DOHH2 (cell line): ENCODE results near the gene KBTBD12.

Experiments used
- H3F3A ChIP-seq: fragments of 200-600 bp; sonication (generic), shearing (Covaris generic); 2 replicates; pipeline ENCODE4 v1.6.0; 2016; ENCODE audit warnings: antibody characterized with exemption, mild to moderate bottlenecking; ENCODE audit not compliant: control insufficient read depth, insufficient read depth
- H3K27ac ChIP-seq: fragments of 200-600 bp; sonication (generic); 2 replicates; pipeline ENCODE4 v1.5.1; 2014; ENCODE audit warnings: low read depth, mild to moderate bottlenecking, low read length, moderate library complexity
- H3K27me3 ChIP-seq: fragments of 200-600 bp; sonication (generic); 2 replicates; pipeline ENCODE4 v1.6.1; 2014; ENCODE audit warnings: mild to moderate bottlenecking, low read length, mixed read lengths; ENCODE audit not compliant: control insufficient read depth
- H3K36me3 ChIP-seq: fragments of 200-600 bp; sonication (generic); 2 replicates; pipeline ENCODE4 v1.6.1; 2014; ENCODE audit warnings: mild to moderate bottlenecking, low read length, moderate library complexity, mixed read lengths; ENCODE audit not compliant: control insufficient read depth
- H3K4me1 ChIP-seq: fragments of 200-600 bp; sonication (generic); 2 replicates; pipeline ENCODE4 v1.6.1; 2014; ENCODE audit warnings: mild to moderate bottlenecking, low read length, mixed read lengths; ENCODE audit not compliant: control insufficient read depth
- H3K4me2 ChIP-seq: fragments of 200-600 bp; sonication (generic); 2 replicates; pipeline ENCODE4 v1.6.0; 2014; ENCODE audit warnings: mild to moderate bottlenecking, low read length, moderate library complexity
- H3K4me3 ChIP-seq: fragments of 200-600 bp; sonication (generic); 2 replicates; pipeline ENCODE4 v1.5.1; 2014; ENCODE audit warnings: mild to moderate bottlenecking, low read length, mixed read lengths
- H3K79me2 ChIP-seq: fragments of 200-600 bp; sonication (generic); 2 replicates; pipeline ENCODE4 v1.6.1; 2014; ENCODE audit warnings: mild to moderate bottlenecking, low read length, mixed read lengths; ENCODE audit not compliant: control insufficient read depth
- H3K9me2 ChIP-seq: fragments of 200-600 bp; sonication (generic); replicated peaks from 2 replicates; pipeline ENCODE4 v1.6.1; 2014; ENCODE audit warnings: mild to moderate bottlenecking, low read length, mixed read lengths; ENCODE audit not compliant: control insufficient read depth
- H3K9me3 ChIP-seq: fragments of 200-600 bp; sonication (generic); 2 replicates; pipeline ENCODE4 v1.6.1; 2014; ENCODE audit warnings: antibody characterized with exemption, low read length, mixed read lengths; ENCODE audit not compliant: control insufficient read depth, insufficient read depth
- H4K20me1 ChIP-seq: fragments of 200-600 bp; sonication (generic); 2 replicates; pipeline ENCODE4 v1.6.0; 2014; ENCODE audit warnings: low read depth, mild to moderate bottlenecking, antibody characterized with exemption, low read length, moderate library complexity; ENCODE audit not compliant: control insufficient read depth, insufficient read depth
- CTCF ChIP-seq: fragments of 200-600 bp; sonication (generic); IDR thresholded peaks from one replicate; pipeline ENCODE4 v1.5.1; 2014; ENCODE audit warnings: antibody characterized with exemption, mild to moderate bottlenecking, low read depth, low read length; ENCODE audit not compliant: poor library complexity, severe bottlenecking
- EZH2phosphoT487 ChIP-seq: fragments of 200-600 bp; sonication (generic); IDR thresholded peaks from 2 replicates; pipeline ENCODE4 v1.6.1; 2017; ENCODE audit warnings: borderline replicate concordance, mild to moderate bottlenecking, antibody characterized with exemption, low read length, moderate library complexity, mixed read lengths

The KBTBD12 gene

GRCh38 chr3:127920738-127921137 lies 5.7 kb downstream of the KBTBD12 start:
- H4K20me1 ChIP-seq = no peaks in the 10 kb centered on the region
- H3K27me3 ChIP-seq = peaks cover 31% of the 10 kb centered on the region
- H3K9me2 ChIP-seq = no peaks in the 10 kb centered on the region
- H3K4me1 ChIP-seq = no peaks in the 10 kb centered on the region
- no peak overlapping the region for H3K4me2 ChIP-seq
- H3K9me3 ChIP-seq = no peaks in the 10 kb centered on the region
- no peaks in the 10 kb centered on the region for H3K36me3 ChIP-seq
- no peak for TF ChIP-seq CTCF
- no peak for TF ChIP-seq EZH2phosphoT487
- H3F3A ChIP-seq = no peaks in the 10 kb centered on the region
- no peak overlapping the region for H3K27ac ChIP-seq
- no peaks in the 10 kb centered on the region for H3K79me2 ChIP-seq
- H3K4me3 ChIP-seq = no peak overlapping the region

GRCh38 chr3:127923611-127924010 lies 8.6 kb downstream of the KBTBD12 start:
- Histone ChIP-seq H3K4me2 (no peak overlapping the region), H3K79me2 (no peaks in the 10 kb centered on the region), H3K4me1 (no peaks in the 10 kb centered on the region), H3K4me3 (no peak overlapping the region), H3K9me3 (no peaks in the 10 kb centered on the region), H3F3A (no peaks in the 10 kb centered on the region), H3K36me3 (no peaks in the 10 kb centered on the region), H3K27ac (no peak overlapping the region), H3K27me3 (peaks cover 17% of the 10 kb centered on the region), H4K20me1 (no peaks in the 10 kb centered on the region), H3K9me2 (no peaks in the 10 kb centered on the region)
- TF ChIP-seq CTCF (no peak), EZH2phosphoT487 (no peak)

- no peak overlapping the region for H3K27ac ChIP-seq
- no peak overlapping the region for H3K4me2 ChIP-seq
- no peak for TF ChIP-seq EZH2phosphoT487
Measured at GRCh38 chr3:127925384-127925783, 10.4 kb downstream of the KBTBD12 start.

GRCh38 chr3:127927829-127928604 lies 13.0 kb downstream of the KBTBD12 start:
- Histone ChIP-seq H3K4me3 (no peak overlapping the region), H3K4me1 (no peaks in the 10 kb centered on the region), H3K36me3 (no peaks in the 10 kb centered on the region), H3F3A (no peaks in the 10 kb centered on the region), H3K9me2 (no peaks in the 10 kb centered on the region), H3K9me3 (no peaks in the 10 kb centered on the region), H3K27me3 (peaks cover 8% of the 10 kb centered on the region), H3K79me2 (no peaks in the 10 kb centered on the region), H4K20me1 (no peaks in the 10 kb centered on the region), H3K4me2 (no peak overlapping the region), H3K27ac (no peak overlapping the region)
- TF ChIP-seq EZH2phosphoT487 (no peak), CTCF (no peak)

More at GRCh38 chr3:127925384-127925783, 10.4 kb downstream of the KBTBD12 start:
- Histone ChIP-seq H4K20me1 (no peaks in the 10 kb centered on the region), H3K9me2 (no peaks in the 10 kb centered on the region), H3K27me3 (peaks cover 17% of the 10 kb centered on the region), H3K36me3 (no peaks in the 10 kb centered on the region), H3K4me1 (no peaks in the 10 kb centered on the region), H3F3A (no peaks in the 10 kb centered on the region), H3K9me3 (no peaks in the 10 kb centered on the region), H3K79me2 (no peaks in the 10 kb centered on the region), H3K4me3 (no peak overlapping the region)
